ENCODE data around the gene MLX. TPM values are rescaled to one million over a fixed set of nuclear protein-coding genes. Genes with fewer than 3 reads are reported as not detected.
"Not testable (repeated sequence)": the region's sequence is repeated elsewhere in the genome, so short reads cannot be mapped to it uniquely, and the experiment has no call there.

The MLX gene
- total RNA-seq, 1 donor from 2014 or later: 33.2 TPM

DNA sequence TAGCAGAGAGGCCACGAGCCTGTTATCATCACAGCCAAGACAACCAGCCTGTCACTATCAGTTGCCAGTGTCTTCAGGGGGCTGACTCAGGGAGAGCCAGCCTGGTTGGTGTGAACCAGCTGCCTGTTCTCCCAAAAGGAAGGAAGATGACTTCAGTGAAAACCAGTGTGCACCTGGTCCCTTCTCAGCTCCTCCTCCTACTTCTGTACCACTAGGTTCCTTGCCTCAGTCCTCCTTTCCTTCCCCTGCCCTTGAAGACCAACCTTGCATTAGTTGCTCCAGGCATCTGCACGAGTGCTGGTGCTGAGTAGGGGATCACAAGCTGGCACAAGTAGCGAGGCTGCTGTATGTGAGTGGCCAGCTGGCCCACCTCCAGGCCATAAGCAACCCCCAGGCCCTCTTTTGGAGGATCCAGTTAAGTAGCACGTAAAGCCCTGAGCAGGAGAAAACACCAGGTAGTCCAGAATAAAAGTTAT, 51.1 kb downstream of the MLX start:
- H3K27me3 ChIP-seq (ENCODE audit: control insufficient read depth, insufficient read depth, low read length): no peaks in the 10 kb centered on the region
- peak; percentile 4 for DNase-seq (ENCODE audit: low read depth)
- FAIRE-seq: peak; percentile 36
- peaks cover 16% of the 10 kb centered on the region for H3K36me3 ChIP-seq (ENCODE audit: control insufficient read depth, insufficient read depth, low read length)
- TF ChIP-seq CTCF (IDR thresholded peaks at IDR 0.05; ENCODE audit: insufficient read depth, low read length, severe bottlenecking): no peak
- no peak overlapping the region for H3K4me3 ChIP-seq (ENCODE audit: low read depth, low read length)

- TF ChIP-seq CTCF (IDR thresholded peaks at IDR 0.05; ENCODE audit: insufficient read depth, low read length, severe bottlenecking): peak; percentile 59
- Histone ChIP-seq H3K36me3 (ENCODE audit: control insufficient read depth, insufficient read depth, low read length) (peaks cover 14% of the 10 kb centered on the region), H3K4me3 (ENCODE audit: low read depth, low read length) (no peak overlapping the region), H3K27me3 (ENCODE audit: control insufficient read depth, insufficient read depth, low read length) (no peaks in the 10 kb centered on the region)
- no peak for FAIRE-seq
- peak; percentile 57 for DNase-seq (ENCODE audit: low read depth)
Observed at GRCh38 chr17:42618442-42619150, 51.7 kb downstream of the MLX start.

- DNase-seq (ENCODE audit: low read depth); H3K36me3 ChIP-seq (ENCODE audit: control insufficient read depth, insufficient read depth, low read length); H3K27me3 ChIP-seq (ENCODE audit: control insufficient read depth, insufficient read depth, low read length); FAIRE-seq; H3K4me3 ChIP-seq (ENCODE audit: low read depth, low read length): not testable (repeated sequence)
Observed at GRCh38 chr17:42621987-42622386, 55.1 kb downstream of the MLX start.

Other genes with a start within 250 kb of the MLX start
- 40.0 and 56.6 TPM in 2 replicates for gene STAT3, start 178.7 kb upstream of the MLX start, total RNA-seq
- 126 and 159 TPM in 2 replicates for gene CAVIN1, start 143.8 kb upstream of the MLX start, total RNA-seq
- 20.0 and 54.2 TPM in 2 replicates for gene ATP6V0A1, start 108.2 kb upstream of the MLX start, total RNA-seq
- 8.4 and 14.2 TPM in 2 replicates for gene NAGLU, start 30.9 kb upstream of the MLX start, total RNA-seq
- gene HSD17B1, start 14.2 kb upstream of the MLX start, total RNA-seq: 7.4 and 22.8 TPM in 2 replicates
- 9.0 and 18.4 TPM in 2 replicates for gene COASY, start 5.0 kb upstream of the MLX start, total RNA-seq
- gene PSMC3IP, start 10.6 kb downstream of the MLX start, total RNA-seq: 1.3 and 2.0 TPM in 2 replicates
- gene RETREG3, start 42.3 kb downstream of the MLX start, total RNA-seq: 66.1 and 69.3 TPM in 2 replicates
- gene TUBG1, start 42.6 kb downstream of the MLX start, total RNA-seq: 12.1 and 21.5 TPM in 2 replicates
- gene TUBG2, start 92.2 kb downstream of the MLX start, total RNA-seq: 5.3 and 6.7 TPM in 2 replicates
- gene PLEKHH3, start 109.9 kb downstream of the MLX start, total RNA-seq: 15.3 and 26.9 TPM in 2 replicates
- 0.13 TPM in 1 of 2 replicates, not detected in the other for gene CCR10, start 114.7 kb downstream of the MLX start, total RNA-seq
- gene CNTNAP1, start 115.4 kb downstream of the MLX start, total RNA-seq: 0.51 and 0.53 TPM in 2 replicates
- 16.1 and 18.2 TPM in 2 replicates for gene EZH1, start 177.9 kb downstream of the MLX start, total RNA-seq
- not detected in 2 replicates for gene RAMP2, start 194.1 kb downstream of the MLX start, total RNA-seq
- 65.3 and 76.0 TPM in 2 replicates for gene VPS25, start 206.3 kb downstream of the MLX start, total RNA-seq
- gene WNK4, start 213.5 kb downstream of the MLX start, total RNA-seq: under 0.01 and 0.13 TPM in 2 replicates
- 59.8 and 69.6 TPM in 2 replicates for gene COA3, start 231.6 kb downstream of the MLX start, total RNA-seq
- not detected in 2 replicates for gene CNTD1, start 231.8 kb downstream of the MLX start, total RNA-seq